ENCODE data around the gene ARHGAP25. TPM values are rescaled to one million over a fixed set of nuclear protein-coding genes. Genes with fewer than 3 reads are reported as not detected.

ARHGAP25 gene
- total and polyA plus RNA-seq, 4 donors, result 3.5 to 7.0 (median 5.3) TPM

GRCh38 chr2:68772109-68772508 is 37.5 kb downstream of the ARHGAP25 start:
- no peak for TF ChIP-seq EGR1 (IDR thresholded peaks at IDR 0.05; ENCODE audit: low read depth in 2 of 2)
- no peak for TF ChIP-seq SP1 (IDR thresholded peaks at IDR 0.05)
- TF ChIP-seq HNF4A (conservative IDR thresholded peaks at IDR 0.05), result no peak
- TF ChIP-seq RAD21 (IDR thresholded peaks at IDR 0.05), result no peak
- no peak for TF ChIP-seq JUND (IDR thresholded peaks at IDR 0.05)

GRCh38 chr2:68774569-68775271 is 40.1 kb downstream of the ARHGAP25 start:
- Histone ChIP-seq H3K27me3 (ENCODE audit: control insufficient read depth in 4 of 4, insufficient read depth in 4 of 4, low read length in 3 of 4) (no peaks in the 10 kb centered on the region), H3K36me3 (ENCODE audit: control insufficient read depth in 4 of 4, insufficient read depth in 3 of 4, low read depth in 1 of 4, low read length in 3 of 4) (no peaks in the 10 kb centered on the region), H3K27ac (ENCODE audit: low read depth in 1 of 2, low read length in 2 of 2) (peak overlapping the region; percentile 81 to 86), H3K9me3 (ENCODE audit: control insufficient read depth in 4 of 4, low read length in 3 of 4) (no peaks in the 10 kb centered on the region), H3K4me3 (ENCODE audit: low read depth in 1 of 3, low read length in 3 of 3) (peak overlapping the region; percentile 5 to 39 (median 25)), H3K4me1 (ENCODE audit: control insufficient read depth in 4 of 4, insufficient read depth in 4 of 4, low read length in 3 of 4) (peaks cover 0 to 5% (median under 1%) of the 10 kb centered on the region in 4 donors), H3K9ac (ENCODE audit: low read depth in 1 of 2, low read length in 2 of 2) (peak overlapping the region; percentile 38 to 80)
- DNase-seq (ENCODE audit: low spot score), result no peak
- TF ChIP-seq NR2F2 (IDR thresholded peaks at IDR 0.05), result peak; percentile 70
- TF ChIP-seq RAD21 (IDR thresholded peaks at IDR 0.05), result peak in 1 of 2 donors; percentile 29
- TF ChIP-seq HNF4G (IDR thresholded peaks at IDR 0.05), result no peak
- peak; percentile 16 for TF ChIP-seq SP1 (IDR thresholded peaks at IDR 0.05)
- 63% methylated on average over 31 of the region's 31 CpGs for whole genome bisulfite sequencing

More at GRCh38 chr2:68772109-68772508, 37.5 kb downstream of the ARHGAP25 start:
- no peaks in the 10 kb centered on the region for H3K27me3 ChIP-seq (ENCODE audit: control insufficient read depth in 4 of 4, insufficient read depth in 4 of 4, low read length in 3 of 4)
- no peaks in the 10 kb centered on the region for H3K36me3 ChIP-seq (ENCODE audit: control insufficient read depth in 4 of 4, insufficient read depth in 3 of 4, low read depth in 1 of 4, low read length in 3 of 4)
- H3K9me3 ChIP-seq (ENCODE audit: control insufficient read depth in 4 of 4, low read length in 3 of 4), result no peaks in the 10 kb centered on the region
- no peak overlapping the region for H3K9ac ChIP-seq (ENCODE audit: low read depth in 1 of 2, low read length in 2 of 2)
- 94% methylated on average over 2 of the region's 2 CpGs for WGBS
- no peak overlapping the region for H3K4me3 ChIP-seq (ENCODE audit: low read depth in 1 of 3, low read length in 3 of 3)
- DNase-seq (ENCODE audit: low spot score), result no peak
- peaks cover 0 to 11% (median 3%) of the 10 kb centered on the region in 4 donors for H3K4me1 ChIP-seq (ENCODE audit: control insufficient read depth in 4 of 4, insufficient read depth in 4 of 4, low read length in 3 of 4)
- peak overlapping the region in 1 of 2 donors; percentile 58 for H3K27ac ChIP-seq (ENCODE audit: low read depth in 1 of 2, low read length in 2 of 2)

GRCh38 chr2:68775272-68775842 is 40.7 kb downstream of the ARHGAP25 start:
- peak overlapping the region in 1 of 2 donors; percentile 80 for H3K9ac ChIP-seq (ENCODE audit: low read depth in 1 of 2, low read length in 2 of 2)
- no peaks in the 10 kb centered on the region for H3K27me3 ChIP-seq (ENCODE audit: control insufficient read depth in 4 of 4, insufficient read depth in 4 of 4, low read length in 3 of 4)
- H3K9me3 ChIP-seq (ENCODE audit: control insufficient read depth in 4 of 4, low read length in 3 of 4), result no peaks in the 10 kb centered on the region
- peak overlapping the region; percentile 81 to 86 for H3K27ac ChIP-seq (ENCODE audit: low read depth in 1 of 2, low read length in 2 of 2)
- peaks cover 0 to 3% (median under 1%) of the 10 kb centered on the region in 4 donors for H3K4me1 ChIP-seq (ENCODE audit: control insufficient read depth in 4 of 4, insufficient read depth in 4 of 4, low read length in 3 of 4)
- TF ChIP-seq ATF3 (IDR thresholded peaks at IDR 0.05) (no peak), JUND (IDR thresholded peaks at IDR 0.05) (no peak), CTCF (IDR thresholded peaks at IDR 0.05; ENCODE audit: low read depth, low read length, missing input control) (no peak), RAD21 (IDR thresholded peaks at IDR 0.05) (no peak), HNF4A (conservative IDR thresholded peaks at IDR 0.05) (no peak), NR2F2 (IDR thresholded peaks at IDR 0.05) (no peak), MAX (IDR thresholded peaks at IDR 0.05) (no peak), SP1 (IDR thresholded peaks at IDR 0.05) (no peak), GABPA (IDR thresholded peaks at IDR 0.05 in 1 of 2, conservative IDR thresholded peaks at IDR 0.05 in 1 of 2) (no peak), TAF1 (conservative IDR thresholded peaks at IDR 0.05) (no peak), EGR1 (IDR thresholded peaks at IDR 0.05; ENCODE audit: low read depth in 2 of 2) (no peak), RXRA (IDR thresholded peaks at IDR 0.05) (no peak), HNF4G (IDR thresholded peaks at IDR 0.05) (no peak), ZBTB33 (IDR thresholded peaks at IDR 0.05) (no peak), FOXA2 (IDR thresholded peaks at IDR 0.05) (no peak), REST (IDR thresholded peaks at IDR 0.05) (no peak), YY1 (IDR thresholded peaks at IDR 0.05) (no peak), FOXA1 (IDR thresholded peaks at IDR 0.05) (no peak)
- peak overlapping the region; percentile 5 to 39 (median 25) for H3K4me3 ChIP-seq (ENCODE audit: low read depth in 1 of 3, low read length in 3 of 3)
- 66% methylated on average over 13 of the region's 13 CpGs for WGBS
- H3K36me3 ChIP-seq (ENCODE audit: control insufficient read depth in 4 of 4, insufficient read depth in 3 of 4, low read depth in 1 of 4, low read length in 3 of 4), result no peaks in the 10 kb centered on the region
- DNase-seq (ENCODE audit: low spot score), result no peak
